ENCODE results near the gene USP51. TPM values are rescaled to one million over a fixed set of nuclear protein-coding genes. Genes with fewer than 3 reads are reported as not detected.

USP51 gene
- 3.2 and 4.8 TPM in 2 replicates for total RNA-seq
- total RNA-seq (2013): 3.0 TPM
- polyA plus RNA-seq: 0.91 and 1.6 TPM in 2 replicates
- polyA minus RNA-seq: 1.8 and 2.8 TPM in 2 replicates

DNA sequence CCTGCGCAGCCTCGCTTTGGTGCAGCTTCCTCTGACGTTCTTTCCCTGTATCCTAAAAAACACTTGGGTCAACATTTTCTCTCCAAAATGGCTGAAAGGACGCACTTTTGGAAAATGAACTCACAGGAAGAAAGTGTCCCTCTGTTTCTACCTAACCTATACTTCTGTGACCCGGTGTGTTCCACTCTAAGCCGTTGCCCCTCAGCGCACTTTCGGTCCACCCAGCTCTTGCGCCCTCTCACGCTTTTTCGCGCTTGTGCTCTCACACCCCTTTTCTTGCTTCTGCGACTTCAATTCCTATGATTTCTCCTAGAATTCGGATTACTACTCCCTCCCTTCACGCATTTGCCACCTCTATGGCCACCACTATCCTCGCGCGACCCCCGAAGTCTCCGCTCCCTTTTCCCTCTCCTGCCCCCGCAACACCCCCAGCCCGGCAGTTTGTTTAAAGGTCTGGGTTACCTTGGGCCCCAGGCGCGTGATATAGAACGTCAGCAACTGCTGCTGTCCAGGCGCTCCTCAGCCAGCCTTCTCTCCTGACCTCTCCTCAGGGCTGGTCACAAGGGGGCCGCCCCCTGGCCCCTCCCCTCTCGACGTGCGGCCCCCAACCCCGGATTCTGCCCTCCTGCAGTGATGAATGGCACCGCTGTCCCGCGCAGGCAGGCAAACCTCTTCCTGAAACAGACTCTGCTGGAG, at the start of gene USP51:
Gene USP51 (minus strand): TSS at position 535 of the 696 bp plus-strand sequence. CDS start 909 bp downstream, outside the sequence.
- CTCF ChIA-PET: interaction anchor here (0.9 to 2.8 kb wide), 5 partner anchors 38 to 759 kb away, joined by 3 to 17 read pairs (median 5); partner anchors contain the start of genes MAGEH1 and RRAGB
- DNase-seq (peak; percentile 68), ATAC-seq (ENCODE audit: low read depth) (peak; percentile 50)
- Histone ChIP-seq H3K36me3 (replicated peaks in 1 of 2; ENCODE audit: control extremely low read depth in 1 of 2, control insufficient read depth in 1 of 2, extremely low read depth in 1 of 2, insufficient read depth in 2 of 2, low read length in 1 of 2) (no peaks in the 10 kb centered on the region), H3K79me2 (ENCODE audit: control insufficient read depth, insufficient read depth, low read length) (no peaks in the 10 kb centered on the region), H2AFZ (ENCODE audit: insufficient read depth, low read depth, low read length, poor library complexity, severe bottlenecking) (peak within 1 kb of the TSS; percentile 84), H3K4me2 (replicated peaks; ENCODE audit: low read depth, low read length, poor library complexity, severe bottlenecking) (peak within 1 kb of the TSS; percentile 82), H3K27me3 (replicated peaks in 1 of 4; ENCODE audit: control extremely low read depth in 1 of 4, control insufficient read depth in 3 of 4, insufficient read depth in 4 of 4, low read length in 3 of 4) (no peaks in the 10 kb centered on the region), H4K20me1 (ENCODE audit: control insufficient read depth, insufficient read depth, low read length, poor library complexity, severe bottlenecking) (no peaks in the 10 kb centered on the region), H3K27ac (ENCODE audit: low read length in 2 of 2) (peak within 1 kb of the TSS; percentile 88 to 92), H3K9me3 (ENCODE audit: control extremely low read depth in 1 of 3, control insufficient read depth in 2 of 3, insufficient read depth in 1 of 3, low read length in 2 of 3) (no peaks in the 10 kb centered on the region), H3K4me1 (ENCODE audit: control insufficient read depth in 2 of 2, insufficient read depth in 2 of 2, low read length in 2 of 2) (peaks cover 3 to 11% of the 10 kb centered on the region in 2 donors), H3K9ac (ENCODE audit: low read length) (peak within 1 kb of the TSS; percentile 88), H3K4me3 (ENCODE audit: control extremely low read depth in 1 of 5, extremely low read depth in 1 of 5, insufficient read depth in 1 of 5, low read depth in 2 of 5, low read length in 4 of 5) (peak within 1 kb of the TSS; percentile 73 to 94 (median 77))
- H3K27me3 Mint-ChIP-seq: no peaks in the 10 kb centered on the region
- TF ChIP-seq CTCF (IDR thresholded peaks at IDR 0.05): peak; percentile 21
- no peak for TF ChIP-seq EZH2 (IDR thresholded peaks at IDR 0.05; ENCODE audit: borderline replicate concordance, insufficient read depth, low read depth, low read length, poor library complexity, severe bottlenecking)
- H3K4me1 Mint-ChIP-seq: peaks cover 15% of the 10 kb centered on the region
- peak within 1 kb of the TSS; percentile 97 for H3K4me3 Mint-ChIP-seq
- no peaks in the 10 kb centered on the region for H3K9me3 Mint-ChIP-seq (ENCODE audit: insufficient read depth)
- POLR2A ChIA-PET: interaction anchor here (0.7 to 1.9 kb wide), 7 partner anchors 37 to 1074 kb away, joined by 3 to 12 read pairs (median 3); partner anchors contain the start of genes APEX2, MAGEH1, RRAGB and UBQLN2
- 0% methylated on average over 21 of the region's 34 CpGs for WGBS (ENCODE audit: insufficient coverage)
- intact Hi-C loops (cut with micrococcal nuclease): no loop called here
- peak within 1 kb of the TSS; percentile 98 for H3K27ac Mint-ChIP-seq

DNA sequence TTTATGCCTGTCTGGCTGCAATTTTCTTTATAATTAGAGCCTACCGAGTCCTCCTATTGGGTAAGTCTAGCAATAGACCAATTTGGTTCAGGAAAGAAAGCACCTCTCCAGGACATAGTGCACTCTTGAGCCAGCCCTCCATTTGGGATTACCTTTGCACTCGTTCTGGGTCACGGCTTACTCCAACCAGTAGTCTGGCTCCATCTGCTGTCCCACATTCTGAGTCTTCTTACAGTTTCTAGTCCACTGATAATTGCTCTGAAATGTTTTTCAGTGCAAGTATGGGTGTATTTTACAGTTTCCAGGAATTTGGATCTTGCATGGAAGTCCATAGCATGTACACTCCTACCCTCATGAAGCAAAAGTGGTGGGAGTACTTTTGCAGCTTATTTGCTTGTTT, 34.8 kb upstream of the USP51 start:
- H3K4me3 ChIP-seq (ENCODE audit: control extremely low read depth in 1 of 5, extremely low read depth in 1 of 5, insufficient read depth in 1 of 5, low read depth in 2 of 5, low read length in 4 of 5): no peak overlapping the region
- H3K9me3 Mint-ChIP-seq (ENCODE audit: insufficient read depth): no peaks in the 10 kb centered on the region
- no peaks in the 10 kb centered on the region for H3K36me3 ChIP-seq (replicated peaks in 1 of 2; ENCODE audit: control extremely low read depth in 1 of 2, control insufficient read depth in 1 of 2, extremely low read depth in 1 of 2, insufficient read depth in 2 of 2, low read length in 1 of 2)
- POLR2A ChIA-PET: no interaction called here
- no peaks in the 10 kb centered on the region for H3K27me3 ChIP-seq (replicated peaks in 1 of 4; ENCODE audit: control extremely low read depth in 1 of 4, control insufficient read depth in 3 of 4, insufficient read depth in 4 of 4, low read length in 3 of 4)
- H3K27ac ChIP-seq (ENCODE audit: low read length in 2 of 2): no peak overlapping the region
- intact Hi-C loops (cut with micrococcal nuclease): no loop called here
- TF ChIP-seq EZH2 (IDR thresholded peaks at IDR 0.05; ENCODE audit: borderline replicate concordance, insufficient read depth, low read depth, low read length, poor library complexity, severe bottlenecking) (no peak), CTCF (IDR thresholded peaks at IDR 0.05) (no peak)
- no peaks in the 10 kb centered on the region for H3K79me2 ChIP-seq (ENCODE audit: control insufficient read depth, insufficient read depth, low read length)
- DNase-seq: no peak
- no peak overlapping the region for H3K9ac ChIP-seq (ENCODE audit: low read length)
- no peak overlapping the region for H3K4me2 ChIP-seq (replicated peaks; ENCODE audit: low read depth, low read length, poor library complexity, severe bottlenecking)
- no peak overlapping the region for H3K27ac Mint-ChIP-seq
- ATAC-seq (ENCODE audit: low read depth): no peak
- no peak overlapping the region for H3K4me3 Mint-ChIP-seq
- no peaks in the 10 kb centered on the region for H3K4me1 Mint-ChIP-seq
- no peak overlapping the region for H2AFZ ChIP-seq (ENCODE audit: insufficient read depth, low read depth, low read length, poor library complexity, severe bottlenecking)
- WGBS (ENCODE audit: insufficient coverage): 86% methylated on average over 2 of the region's 3 CpGs
- H3K4me1 ChIP-seq (ENCODE audit: control insufficient read depth in 2 of 2, insufficient read depth in 2 of 2, low read length in 2 of 2): no peaks in the 10 kb centered on the region
- H3K9me3 ChIP-seq (ENCODE audit: control extremely low read depth in 1 of 3, control insufficient read depth in 2 of 3, insufficient read depth in 1 of 3, low read length in 2 of 3): no peaks in the 10 kb centered on the region
- no peaks in the 10 kb centered on the region for H4K20me1 ChIP-seq (ENCODE audit: control insufficient read depth, insufficient read depth, low read length, poor library complexity, severe bottlenecking)
- CTCF ChIA-PET: no interaction called here
- peaks cover 10% of the 10 kb centered on the region for H3K27me3 Mint-ChIP-seq

All from B cell (primary cell).